Lower leg skin (tissue), 3 donors: ENCODE results near the gene STIL.

Source experiments
- CTCF ChIP-seq, 3 donors: fragments of 450-650 bp; IDR thresholded peaks; one replicate each; pipeline ENCODE4 v1.5.1; 2016; ENCODE audit warnings: antibody characterized with exemption in 3 of 3, mild to moderate bottlenecking in 3 of 3, moderate library complexity in 2 of 3
- POLR2A ChIP-seq, 2 donors: fragments of 450-650 bp; IDR thresholded peaks; one replicate each; pipeline ENCODE4 v1.6.1; 2016 to 2017; ENCODE audit warnings: antibody characterized with exemption in 2 of 2, mild to moderate bottlenecking in 1 of 2, moderate library complexity in 1 of 2

GRCh38 chr1:47226121-47226838 is 87.7 kb downstream of the STIL start:
- TF ChIP-seq CTCF (IDR thresholded peaks at IDR 0.05) (no peak), POLR2A (IDR thresholded peaks at IDR 0.05) (no peak)
